Measurements from ENCODE around the gene SMIM5. TPM values are rescaled to one million over a fixed set of nuclear protein-coding genes. Genes with fewer than 3 reads are reported as not detected.

SMIM5 gene
- total RNA-seq, 2 donors from 2014 or later: 6.4 to 12.0 TPM

- Histone ChIP-seq H3K27ac (no peak overlapping the region), H3K4me1 (peaks cover 0 to 29% of the 10 kb centered on the region in 2 donors), H3K4me3 (no peak overlapping the region), H3K36me3 (peaks cover 16% of the 10 kb centered on the region), H3K27me3 (no peaks in the 10 kb centered on the region), H3K9me3 (no peaks in the 10 kb centered on the region)
- DNase-seq (ENCODE audit: low spot score): no peak
- TF ChIP-seq CTCF (IDR thresholded peaks at IDR 0.05): no peak
Measured at GRCh38 chr17:75630071-75630917, 2.9 kb upstream of the SMIM5 start.

DNA sequence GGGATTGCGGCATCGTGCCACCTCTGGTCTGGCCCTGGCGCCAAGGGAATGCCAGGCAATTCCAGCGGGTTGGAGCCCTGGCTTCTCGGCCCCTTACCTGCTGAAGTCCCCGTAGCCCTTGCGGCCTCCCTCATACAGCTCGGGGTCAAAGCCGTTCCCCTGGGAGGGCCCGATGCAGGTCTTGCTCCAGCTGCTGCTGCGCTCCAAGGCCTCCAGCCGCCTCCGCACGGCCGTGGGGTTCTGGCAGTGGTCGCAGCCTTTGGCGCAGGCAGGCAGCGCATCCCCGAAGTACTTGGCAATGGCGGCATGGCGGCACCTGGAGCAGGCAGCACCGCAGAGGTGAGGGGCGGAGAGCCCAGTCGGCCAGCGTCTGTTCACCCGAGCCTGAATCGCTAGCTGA, 1.9 kb upstream of the SMIM5 start:
- no peak for DNase-seq (ENCODE audit: low spot score)

DNA sequence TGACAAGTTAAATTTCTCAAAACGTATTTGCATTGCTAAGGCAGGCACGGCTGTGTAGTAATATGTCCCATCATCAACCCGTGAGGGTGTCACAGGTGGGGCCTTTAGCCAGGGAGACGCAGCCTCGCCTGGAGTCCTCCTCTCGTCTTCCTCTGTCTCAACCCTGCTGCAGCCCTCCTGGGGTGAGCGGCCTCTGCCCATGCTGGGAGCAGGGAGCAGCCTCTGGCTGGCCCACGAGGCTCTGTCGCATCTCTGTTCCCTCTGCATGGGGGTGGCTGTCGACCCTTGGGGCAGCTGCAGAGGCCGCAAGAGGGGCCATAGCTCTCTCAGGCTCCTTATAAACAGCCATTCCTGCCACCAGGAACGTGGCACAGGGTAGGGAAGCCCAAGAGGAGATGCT, 806 bp upstream of the SMIM5 start:
- Histone ChIP-seq H3K27ac (peak overlapping the region in 1 of 2 donors; percentile 88), H3K9me3 (no peaks in the 10 kb centered on the region), H3K4me1 (peaks cover 0 to 48% of the 10 kb centered on the region in 2 donors), H3K36me3 (peaks cover under 1% of the 10 kb centered on the region), H3K27me3 (no peaks in the 10 kb centered on the region), H3K4me3 (no peak overlapping the region)
- TF ChIP-seq CTCF (IDR thresholded peaks at IDR 0.05): no peak
- no peak for DNase-seq (ENCODE audit: low spot score)

More for the DNA sequence above, 1.9 kb upstream of the SMIM5 start:
- Histone ChIP-seq H3K27me3 (no peaks in the 10 kb centered on the region), H3K27ac (no peak overlapping the region), H3K9me3 (no peaks in the 10 kb centered on the region), H3K4me1 (peaks cover 0 to 38% of the 10 kb centered on the region in 2 donors), H3K4me3 (no peak overlapping the region), H3K36me3 (peaks cover 10% of the 10 kb centered on the region)
- TF ChIP-seq CTCF (IDR thresholded peaks at IDR 0.05): no peak

DNA sequence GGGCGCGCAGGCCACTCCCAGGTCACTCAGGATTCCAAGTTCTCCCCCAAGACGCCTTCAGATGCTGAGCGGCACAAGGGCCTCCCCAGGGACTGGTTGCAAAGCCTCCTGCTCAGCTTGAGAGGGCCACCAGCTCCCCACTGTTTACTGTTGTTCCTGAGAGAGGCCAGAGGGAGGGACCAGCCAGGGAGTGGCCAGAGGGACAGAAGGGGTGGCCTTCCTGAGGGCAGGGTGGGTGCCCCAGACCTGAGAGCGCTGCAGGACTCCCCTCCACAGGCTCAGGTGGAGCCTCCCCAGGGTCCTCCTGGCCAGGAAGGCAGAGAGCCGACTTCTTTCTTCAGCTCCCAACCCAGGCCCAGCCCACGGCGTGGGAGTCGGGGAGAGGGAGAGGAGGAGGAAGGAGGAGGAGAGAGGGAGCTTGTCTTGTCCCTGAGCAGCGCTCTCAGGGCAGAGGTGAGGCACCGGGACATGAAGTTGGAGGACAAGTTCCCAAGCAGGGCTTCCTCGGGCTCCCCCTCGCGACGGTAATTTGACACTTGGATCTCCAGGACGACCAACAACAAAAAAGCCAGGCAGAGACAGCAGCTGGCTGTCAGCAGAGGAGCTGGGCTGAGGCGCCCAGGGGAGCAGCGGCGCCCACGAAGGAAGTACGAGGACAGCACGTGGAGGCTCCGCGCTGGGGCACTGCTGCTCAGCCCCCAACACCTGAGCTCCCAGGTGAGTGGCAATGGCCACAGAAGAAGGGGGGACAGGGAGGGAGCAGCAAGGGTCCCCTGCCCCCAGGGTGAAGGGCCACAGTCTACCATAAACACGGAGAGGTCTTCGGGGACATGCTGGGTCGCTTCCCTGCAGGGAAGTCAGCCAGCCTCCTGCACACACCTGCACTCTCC, 497 bp downstream of the SMIM5 start:
- TF ChIP-seq CTCF (IDR thresholded peaks at IDR 0.05): peak; percentile 28 to 66
- no peaks in the 10 kb centered on the region for H3K9me3 ChIP-seq
- peak overlapping the region; percentile 88 to 94 for H3K27ac ChIP-seq
- H3K4me1 ChIP-seq: peaks cover 0 to 57% of the 10 kb centered on the region in 2 donors
- H3K27me3 ChIP-seq: no peaks in the 10 kb centered on the region
- H3K36me3 ChIP-seq: no peaks in the 10 kb centered on the region
- peak; percentile 95 for DNase-seq (ENCODE audit: low spot score)
- H3K4me3 ChIP-seq: peak overlapping the region; percentile 27 to 31

DNA sequence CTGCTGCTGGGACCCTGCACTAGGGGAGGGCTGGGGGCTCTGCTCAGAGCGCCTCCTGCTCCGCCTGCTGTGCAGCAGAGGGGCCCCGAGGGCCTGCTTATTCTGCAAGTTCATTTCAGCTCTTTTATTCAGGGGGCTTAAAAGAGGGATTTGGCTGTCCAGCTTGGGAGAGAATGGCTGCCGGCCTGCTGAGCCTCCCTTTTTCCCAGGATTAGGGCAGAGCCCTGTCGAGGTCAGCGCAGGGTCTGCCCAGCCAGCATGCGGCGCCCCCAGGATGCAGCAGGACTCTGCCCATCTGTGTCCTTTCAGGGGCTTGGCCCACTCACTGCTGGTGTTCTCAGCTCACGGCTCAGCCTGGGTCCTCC, 1.1 kb downstream of the SMIM5 start:
- DNase-seq (ENCODE audit: low spot score): no peak
- H3K27me3 ChIP-seq: no peaks in the 10 kb centered on the region
- peaks cover 0 to 59% of the 10 kb centered on the region in 2 donors for H3K4me1 ChIP-seq
- H3K36me3 ChIP-seq: no peaks in the 10 kb centered on the region
- peak overlapping the region; percentile 88 to 94 for H3K27ac ChIP-seq
- TF ChIP-seq CTCF (IDR thresholded peaks at IDR 0.05): no peak
- H3K9me3 ChIP-seq: no peaks in the 10 kb centered on the region
- H3K4me3 ChIP-seq: peak overlapping the region; percentile 27 to 31

All from right atrium auricular region (tissue), 2 donors.